Ramos (cell line): Measurements from ENCODE around the gene STRAP.

ENCODE experiments used
- in situ Hi-C: fragments of 300-500 bp; cut with MboI; formaldehyde crosslinking; loops from one replicate; pipeline ENCODE4 v1.14.3; 2022; ENCODE audit warnings: low sequenced_read_pairs; ENCODE audit not compliant: unreplicated experiment

Gene STRAP, protein sequence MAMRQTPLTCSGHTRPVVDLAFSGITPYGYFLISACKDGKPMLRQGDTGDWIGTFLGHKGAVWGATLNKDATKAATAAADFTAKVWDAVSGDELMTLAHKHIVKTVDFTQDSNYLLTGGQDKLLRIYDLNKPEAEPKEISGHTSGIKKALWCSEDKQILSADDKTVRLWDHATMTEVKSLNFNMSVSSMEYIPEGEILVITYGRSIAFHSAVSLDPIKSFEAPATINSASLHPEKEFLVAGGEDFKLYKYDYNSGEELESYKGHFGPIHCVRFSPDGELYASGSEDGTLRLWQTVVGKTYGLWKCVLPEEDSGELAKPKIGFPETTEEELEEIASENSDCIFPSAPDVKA

DNA sequence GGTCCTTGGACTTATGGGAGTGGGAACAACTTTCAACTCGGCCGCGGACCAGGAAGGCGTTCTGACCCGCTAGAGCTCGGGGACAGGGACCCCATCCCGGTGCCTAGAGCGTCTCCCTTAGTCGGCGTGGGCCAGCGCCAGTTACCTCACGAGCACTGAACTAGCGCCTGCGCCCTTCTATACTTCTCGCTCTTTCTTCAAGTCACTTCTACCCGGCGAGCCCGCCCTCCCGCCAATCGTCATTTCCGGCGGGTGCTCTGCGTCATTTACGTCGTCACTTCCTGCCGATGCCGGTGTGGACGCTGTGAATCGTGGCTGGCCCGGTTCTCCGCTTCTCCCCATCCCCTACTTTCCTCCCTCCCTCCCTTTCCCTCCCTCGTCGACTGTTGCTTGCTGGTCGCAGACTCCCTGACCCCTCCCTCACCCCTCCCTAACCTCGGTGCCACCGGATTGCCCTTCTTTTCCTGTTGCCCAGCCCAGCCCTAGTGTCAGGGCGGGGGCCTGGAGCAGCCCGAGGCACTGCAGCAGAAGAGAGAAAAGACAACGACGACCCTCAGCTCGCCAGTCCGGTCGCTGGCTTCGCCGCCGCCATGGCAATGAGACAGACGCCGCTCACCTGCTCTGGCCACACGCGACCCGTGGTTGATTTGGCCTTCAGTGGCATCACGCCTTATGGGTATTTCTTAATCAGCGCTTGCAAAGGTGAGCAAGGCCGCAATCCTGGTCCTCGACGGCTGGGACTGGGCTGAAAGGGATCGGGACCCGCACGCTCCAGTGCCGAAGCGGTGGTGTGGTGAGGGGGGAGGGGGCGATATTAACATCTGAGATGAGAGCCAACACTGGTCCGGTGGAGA is at the start of gene STRAP:
Gene STRAP (plus strand): TSS at position 270 of the 854 bp plus-strand sequence. CDS start 321 bp downstream, at position 591.
- in situ Hi-C loops = no loop called here

DNA sequence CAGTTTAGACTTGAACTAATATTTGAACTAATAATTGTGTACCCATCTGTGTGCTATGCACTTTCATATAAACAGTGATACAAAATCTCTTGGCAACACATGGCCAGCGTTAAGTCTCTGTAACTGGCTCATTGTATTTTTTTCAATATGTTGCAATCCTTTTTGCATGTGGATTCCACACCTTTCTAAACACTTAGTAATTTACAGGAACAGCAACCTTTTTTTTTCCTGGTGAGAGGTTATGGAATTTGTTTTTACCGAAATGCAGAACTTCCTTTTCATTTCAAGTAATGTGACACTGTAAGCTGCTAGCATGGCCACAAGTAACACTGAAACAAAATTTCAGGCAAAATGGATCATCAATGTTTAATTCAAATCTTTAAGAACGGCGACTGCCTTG is 47.6 kb upstream of the STRAP start:
- in situ Hi-C loops = no loop called here

DNA sequence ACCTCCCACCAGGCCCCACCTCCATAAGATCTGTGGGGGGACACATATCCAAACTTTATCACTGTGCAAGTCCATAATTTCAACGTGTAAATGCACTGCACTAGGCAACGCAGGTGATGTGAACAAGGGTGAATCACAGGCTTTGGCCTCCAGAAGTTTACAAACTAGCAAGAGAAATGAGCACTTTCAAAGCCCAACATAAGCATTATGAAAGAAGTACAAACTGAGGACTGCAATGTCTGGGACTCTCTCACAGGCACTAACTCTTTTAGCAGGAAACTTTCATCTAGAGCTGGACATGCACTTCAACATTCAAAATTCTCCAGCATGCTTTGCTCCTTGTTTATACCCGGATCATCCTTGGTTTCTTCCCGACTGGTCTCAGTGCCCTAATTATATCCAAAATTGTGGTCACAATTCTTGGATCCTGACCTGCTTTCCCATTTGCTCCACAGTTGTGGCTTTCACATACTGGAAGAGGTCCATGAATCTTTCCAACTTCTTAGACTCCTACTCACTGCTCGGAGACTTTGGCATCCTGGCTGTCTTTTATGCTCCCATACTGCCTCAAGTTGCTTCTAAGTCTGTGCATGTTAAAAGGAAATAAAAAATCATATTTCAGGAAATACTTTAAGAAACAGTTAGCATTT is 44.9 kb upstream of the STRAP start:
- in situ Hi-C loops = no loop called here

DNA sequence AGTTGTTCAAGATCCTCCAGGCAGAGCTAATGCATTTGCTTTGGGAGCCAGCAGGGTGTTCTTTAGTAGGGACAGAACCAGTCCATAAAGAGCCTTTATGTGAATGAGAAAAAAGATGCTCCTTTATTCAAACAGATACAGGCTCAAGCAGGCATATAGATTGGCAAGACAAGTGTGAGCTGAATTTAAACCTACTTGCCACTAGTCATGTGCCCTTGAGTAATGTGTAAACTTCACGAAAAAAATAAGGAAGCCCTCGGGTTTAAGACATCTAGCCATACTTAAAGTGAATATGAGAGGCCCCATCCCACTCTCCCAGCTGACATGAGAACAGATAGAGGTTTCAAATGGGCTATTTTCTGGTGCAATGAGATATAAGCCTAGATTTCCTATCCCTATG is 43.1 kb upstream of the STRAP start:
- in situ Hi-C loops = no loop called here

DNA sequence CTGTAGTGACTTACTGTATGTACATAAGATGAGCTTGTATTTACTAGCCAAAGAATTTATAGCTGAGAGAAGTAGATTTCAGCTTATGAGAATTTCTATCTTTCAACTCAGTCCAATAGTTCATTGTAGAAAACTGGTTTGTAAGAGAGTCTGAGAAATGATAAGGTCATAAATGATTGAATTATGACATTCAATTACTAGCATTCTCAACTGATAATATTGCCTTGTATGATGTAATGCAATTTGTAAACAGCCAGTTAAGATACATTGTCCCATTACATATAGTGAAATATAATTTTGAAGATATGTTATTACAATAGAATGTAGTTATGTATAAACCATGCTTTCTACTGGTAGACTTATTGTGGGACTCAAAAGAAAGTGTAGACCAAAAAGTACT is 42.5 kb upstream of the STRAP start:
- in situ Hi-C loops = no loop called here

DNA sequence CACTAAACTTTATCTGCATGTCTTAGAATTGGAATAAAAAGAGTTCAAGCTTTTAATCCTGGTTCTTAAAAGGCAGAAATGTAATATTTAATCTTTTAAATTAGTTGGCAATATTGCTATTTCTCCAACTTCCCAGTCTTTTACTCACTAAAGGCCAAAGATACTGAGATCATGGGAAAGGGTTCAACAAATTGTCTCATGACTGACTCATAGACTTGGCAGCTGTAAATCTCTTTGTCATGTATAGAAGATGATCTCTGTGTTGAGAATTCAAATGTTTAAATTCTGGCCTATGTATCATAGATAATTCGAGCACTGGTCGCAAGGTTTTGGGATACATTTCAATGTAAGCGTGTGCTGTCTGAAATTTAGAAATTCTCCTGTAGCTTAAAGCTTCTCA is 40.1 kb upstream of the STRAP start:
- in situ Hi-C loops = no loop called here

DNA sequence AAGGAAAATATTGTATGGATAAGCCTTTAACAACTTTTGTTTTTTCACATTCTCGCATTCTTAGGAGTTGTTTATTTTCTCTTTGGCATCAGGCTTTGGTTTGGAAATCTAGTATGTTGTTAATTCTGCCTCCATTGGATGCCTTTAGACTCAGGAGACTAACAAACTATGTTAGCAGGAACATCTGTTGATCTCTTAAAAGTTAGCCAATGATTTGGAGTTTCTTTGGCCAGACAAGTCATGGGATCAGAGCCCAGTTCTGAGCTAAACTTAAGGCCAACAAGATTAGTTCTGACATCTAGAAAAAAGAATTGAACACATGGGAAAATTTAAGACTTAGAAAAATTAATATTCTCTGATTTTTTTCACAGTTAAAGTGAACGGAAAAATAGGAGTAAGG is 35.3 kb upstream of the STRAP start:
- in situ Hi-C loops = no loop called here

DNA sequence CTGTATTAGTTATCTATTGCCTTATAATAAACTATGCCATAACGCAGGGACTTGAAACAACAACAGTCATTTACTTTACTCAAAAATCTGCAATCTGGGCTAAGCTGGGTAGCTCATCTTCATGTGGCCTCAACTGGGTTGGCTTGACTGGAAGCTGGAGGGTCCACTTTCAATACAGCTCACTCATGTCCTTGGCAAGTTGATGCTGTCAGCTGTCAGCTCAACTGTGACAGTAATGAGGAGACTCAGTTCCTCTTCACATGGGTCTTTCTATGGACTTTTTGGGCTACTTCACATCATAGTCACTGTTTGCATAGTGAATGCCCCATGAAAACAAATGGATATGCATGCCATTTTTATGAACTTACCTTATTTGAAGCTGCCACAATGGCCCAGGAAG is 33.6 kb upstream of the STRAP start:
- in situ Hi-C loops = no loop called here

DNA sequence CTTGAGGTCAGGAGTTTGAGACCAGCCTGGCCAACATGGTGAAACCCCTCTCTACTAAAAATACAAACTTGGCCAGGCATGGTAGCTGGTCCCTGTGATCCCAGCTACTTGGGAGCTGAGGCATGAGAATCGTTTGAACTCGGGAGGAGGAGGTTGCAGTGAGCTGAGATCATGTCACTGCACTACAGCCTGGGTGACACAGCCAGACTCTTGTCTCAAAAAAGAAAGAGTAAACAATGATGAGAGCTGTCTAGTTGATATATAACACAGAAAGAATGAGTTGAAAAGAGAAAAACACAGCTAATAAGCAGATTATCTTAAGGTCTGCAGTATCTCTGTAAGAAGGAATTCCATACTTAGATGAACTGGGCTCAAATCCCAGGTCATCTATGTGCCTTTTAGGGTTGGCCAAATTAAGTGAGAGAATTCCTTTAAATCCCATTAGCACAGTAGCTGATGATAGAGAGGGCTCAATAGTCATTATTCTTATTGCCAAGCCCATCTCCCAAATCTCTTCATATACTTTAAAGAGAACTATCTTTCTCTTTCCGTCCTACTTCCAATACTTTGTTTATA is 31.1 kb upstream of the STRAP start:
- in situ Hi-C loops = loop anchor here (10.0 kb wide), 2 partner anchors 256 to 316 kb away; no protein-coding TSS in a partner anchor

DNA sequence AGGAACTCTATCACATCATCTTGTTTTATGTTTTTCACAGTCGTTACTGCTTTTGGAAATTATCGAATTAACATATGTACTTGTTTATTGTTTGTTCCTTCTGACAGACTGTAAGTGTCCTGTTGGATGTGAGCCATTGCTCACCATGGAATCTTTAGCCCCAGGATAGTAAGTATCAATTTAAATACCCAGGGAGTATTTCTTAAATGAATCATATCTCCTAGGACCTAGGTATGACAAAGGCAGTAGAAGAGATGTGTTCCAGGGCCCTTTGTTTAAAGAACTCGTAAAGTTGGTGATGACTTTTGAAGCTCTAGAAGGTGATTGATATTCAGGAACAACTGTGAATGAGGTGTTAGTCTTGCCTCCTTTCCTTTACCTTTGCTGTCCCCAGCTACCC is 30.3 kb upstream of the STRAP start:
- in situ Hi-C loops = loop anchor here (10.0 kb wide), 2 partner anchors 257 to 317 kb away; no protein-coding TSS in a partner anchor

DNA sequence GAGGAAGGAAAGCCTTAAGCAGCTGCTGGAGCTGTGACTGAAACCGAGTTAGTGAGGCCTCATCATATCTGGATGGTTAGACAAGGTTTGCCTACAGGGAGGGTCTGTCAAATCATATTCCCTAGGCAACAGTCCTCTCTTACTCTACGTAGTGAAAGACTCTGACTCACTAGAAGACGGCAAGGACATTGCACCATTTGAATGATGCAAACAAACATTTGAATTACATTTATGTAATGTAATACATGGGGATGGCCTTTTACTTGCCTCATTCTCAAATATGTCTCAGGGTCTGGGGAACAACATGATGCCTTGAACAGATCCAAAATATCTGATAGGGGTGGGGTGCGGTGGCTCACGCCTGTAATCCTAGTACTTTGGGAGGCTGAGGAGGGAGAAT is 29.8 kb upstream of the STRAP start:
- in situ Hi-C loops = loop anchor here (10.0 kb wide), 2 partner anchors 258 to 318 kb away; no protein-coding TSS in a partner anchor

DNA sequence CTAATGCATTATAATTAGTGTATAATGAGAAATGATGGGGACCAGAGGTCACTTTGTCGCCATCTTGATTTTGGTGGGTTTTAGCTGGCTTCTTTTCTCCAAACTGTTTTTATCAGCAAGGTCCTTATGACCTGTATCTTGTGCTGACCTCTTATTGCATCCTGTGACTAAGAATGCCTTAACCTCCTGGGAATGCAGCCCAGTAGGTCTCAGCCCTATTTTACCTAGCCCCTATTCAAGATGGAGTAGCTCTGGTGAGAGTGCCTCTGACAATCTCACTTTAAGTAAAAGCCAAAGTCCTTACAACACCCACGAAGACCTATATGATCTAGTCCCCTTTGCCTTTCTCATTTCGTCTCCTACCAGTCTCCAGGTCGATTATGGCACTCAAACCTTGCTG is 28.3 kb upstream of the STRAP start:
- in situ Hi-C loops = loop anchor here (10.0 kb wide), 2 partner anchors 259 to 319 kb away; no protein-coding TSS in a partner anchor

DNA sequence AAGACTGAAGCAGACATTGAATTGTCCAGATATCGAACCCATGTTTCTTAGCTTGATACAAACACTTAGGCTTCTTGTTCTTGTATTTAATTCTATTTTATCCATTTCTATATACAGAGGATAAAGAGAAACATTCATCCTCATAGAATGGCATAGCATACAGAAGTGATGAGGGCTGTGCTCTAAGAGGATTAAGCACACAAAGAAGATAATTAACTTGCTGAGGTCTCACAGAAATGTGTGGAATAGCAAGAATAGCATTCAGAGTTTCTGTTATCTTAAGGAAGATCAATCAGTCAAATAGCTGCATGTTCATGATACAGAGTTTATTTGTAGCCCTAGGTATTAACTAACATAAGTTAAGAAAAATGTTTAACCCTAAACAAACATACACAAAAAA is 27.3 kb upstream of the STRAP start:
- in situ Hi-C loops = loop anchor here (10.0 kb wide), 2 partner anchors 260 to 320 kb away; no protein-coding TSS in a partner anchor

DNA sequence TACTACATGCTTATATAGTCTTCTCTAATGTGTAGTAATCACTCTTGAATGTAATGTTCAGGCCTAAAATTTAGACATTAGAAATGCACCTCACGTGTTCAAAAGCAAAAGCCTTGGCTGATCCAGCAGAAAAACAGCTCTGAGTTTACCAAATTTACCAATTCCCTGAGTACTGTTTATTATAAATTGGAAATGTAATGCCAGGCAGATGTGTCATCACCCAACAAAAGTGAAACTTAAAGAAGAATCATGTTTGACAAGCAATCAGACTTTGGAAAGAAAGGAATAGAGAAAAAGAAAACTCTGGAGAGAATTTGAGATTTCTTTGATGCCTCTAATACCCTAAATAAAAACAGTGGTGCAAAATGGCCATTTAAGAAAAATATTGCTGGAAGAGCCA is 26.5 kb upstream of the STRAP start:
- in situ Hi-C loops = loop anchor here (10.0 kb wide), 2 partner anchors 261 to 321 kb away; no protein-coding TSS in a partner anchor

DNA sequence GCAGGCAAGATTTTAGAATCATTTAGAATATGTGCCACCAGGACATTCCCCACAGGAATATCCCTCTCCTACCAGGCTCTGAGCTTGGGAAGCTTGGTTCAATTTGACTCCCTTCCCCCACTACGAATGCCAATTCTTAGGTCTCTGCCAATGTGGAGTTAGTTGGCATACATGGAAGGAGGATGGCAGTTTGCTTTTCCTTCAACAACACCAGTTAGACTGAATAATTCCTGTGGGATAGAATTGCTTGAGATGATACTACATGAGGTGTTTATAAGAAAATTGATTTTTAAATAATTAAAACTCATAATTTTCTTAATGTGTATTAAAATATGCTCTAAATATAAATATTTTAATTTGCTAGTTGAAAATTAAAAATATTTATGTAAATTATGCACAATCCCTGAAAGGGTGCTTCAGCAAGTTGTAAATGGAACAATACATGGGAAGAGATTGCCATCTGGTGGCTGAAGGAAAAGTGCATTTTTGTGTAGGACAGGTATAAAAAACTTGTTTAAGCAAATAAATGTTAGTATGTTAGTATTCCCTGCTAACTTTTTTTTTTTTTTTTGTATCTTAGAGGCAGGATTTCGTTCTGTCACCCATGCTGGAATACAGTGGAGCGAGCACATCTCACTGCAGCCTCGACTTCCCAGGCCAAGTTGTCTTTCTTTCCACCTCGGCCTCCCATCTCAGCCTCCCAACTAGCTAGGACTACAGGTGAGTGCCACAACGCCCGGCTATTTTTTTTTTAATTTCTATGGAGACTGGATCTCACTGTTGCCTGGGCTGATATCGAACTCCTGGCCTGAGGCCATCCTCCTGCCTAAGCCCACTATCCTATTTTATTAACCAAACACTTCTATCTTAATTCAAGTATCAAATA is 25.8 kb upstream of the STRAP start:
- in situ Hi-C loops = loop anchor here (10.0 kb wide), 2 partner anchors 262 to 322 kb away; no protein-coding TSS in a partner anchor

DNA sequence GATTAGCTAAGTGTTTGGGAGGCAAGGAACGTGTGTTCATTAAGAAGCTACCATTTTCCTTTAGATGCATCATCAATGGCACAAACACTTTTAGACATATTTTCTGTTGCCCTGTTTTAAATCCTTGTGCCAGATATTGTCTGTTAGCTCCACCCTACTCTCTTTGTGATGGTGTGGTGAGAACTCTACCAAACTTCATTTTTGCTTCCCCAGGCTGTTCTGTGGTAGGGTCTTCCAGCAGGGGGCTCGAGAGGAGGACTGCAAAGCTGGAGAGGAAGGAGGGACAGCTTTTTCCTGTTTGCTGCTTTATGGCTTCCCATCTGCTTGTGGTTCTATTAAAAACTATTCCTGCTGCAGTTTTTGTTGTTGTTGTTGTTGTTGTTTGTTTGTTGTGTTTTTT is 23.8 kb upstream of the STRAP start:
- in situ Hi-C loops = loop anchor here (10.0 kb wide), 2 partner anchors 264 to 324 kb away; no protein-coding TSS in a partner anchor

DNA sequence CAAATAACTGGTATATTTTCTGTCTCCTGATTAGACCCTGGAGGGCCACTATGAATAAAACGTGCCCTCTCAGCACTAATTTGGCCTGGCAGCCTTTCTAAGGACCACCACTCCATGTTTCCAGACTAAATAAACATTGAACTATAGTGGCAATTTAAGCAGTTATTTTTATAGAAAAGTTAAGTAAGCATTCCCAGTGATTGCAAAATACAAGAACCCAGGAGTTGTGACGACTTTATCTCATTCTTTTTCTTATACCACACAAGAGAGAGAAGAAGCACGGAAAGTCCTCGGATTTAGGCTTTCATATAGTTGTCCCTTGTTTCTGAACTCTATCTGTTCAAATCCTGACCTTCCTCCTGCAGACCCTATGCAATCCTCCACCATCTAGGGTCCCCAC is 23.1 kb upstream of the STRAP start:
- in situ Hi-C loops = loop anchor here (10.0 kb wide), 2 partner anchors 264 to 324 kb away; no protein-coding TSS in a partner anchor

DNA sequence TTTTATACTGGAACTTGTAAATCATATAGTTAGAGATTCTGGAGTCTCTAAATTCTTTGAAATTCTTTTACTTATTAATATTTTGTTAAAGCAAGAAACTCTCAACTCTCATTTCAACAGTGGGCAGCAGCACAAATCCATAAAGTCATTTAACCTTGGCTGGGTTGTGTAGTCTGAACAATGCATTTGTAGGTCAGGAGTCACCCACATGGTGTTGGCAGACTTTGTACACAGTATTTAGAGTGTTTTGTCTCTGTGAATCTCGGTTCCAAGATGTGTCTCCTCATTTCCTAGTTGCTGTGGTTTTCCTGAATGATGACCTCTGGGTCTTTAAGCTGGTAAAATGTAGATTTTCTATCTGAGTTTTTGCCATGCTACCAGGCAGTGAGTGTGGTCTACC is 20.8 kb upstream of the STRAP start:
- in situ Hi-C loops = no loop called here

DNA sequence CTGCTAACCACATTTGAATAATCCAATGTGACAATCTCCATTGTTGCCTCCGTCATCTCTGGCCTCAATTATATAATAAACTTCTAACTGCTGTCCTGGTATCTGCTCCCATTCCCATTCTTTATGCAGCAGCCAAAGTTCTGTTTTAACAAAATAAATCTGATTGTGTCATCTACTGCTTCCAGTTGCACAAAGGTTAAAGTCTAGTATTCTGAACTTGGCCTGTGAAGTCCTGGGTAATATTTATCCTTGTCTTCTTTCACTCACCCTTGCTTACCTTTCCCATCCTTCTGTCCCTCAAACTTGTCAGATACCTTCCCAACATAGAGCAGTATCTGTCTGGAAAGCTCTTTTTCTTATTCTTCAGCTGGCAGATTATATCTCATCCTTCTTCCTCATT is 19.3 kb upstream of the STRAP start:
- in situ Hi-C loops = no loop called here
